Measurements from ENCODE around the gene GNAT1. TPM values are rescaled to one million over a fixed set of nuclear protein-coding genes. Genes with fewer than 3 reads are reported as not detected.

The GNAT1 gene
- total RNA-seq, 1 donor from 2014 or later, result not detected

DNA sequence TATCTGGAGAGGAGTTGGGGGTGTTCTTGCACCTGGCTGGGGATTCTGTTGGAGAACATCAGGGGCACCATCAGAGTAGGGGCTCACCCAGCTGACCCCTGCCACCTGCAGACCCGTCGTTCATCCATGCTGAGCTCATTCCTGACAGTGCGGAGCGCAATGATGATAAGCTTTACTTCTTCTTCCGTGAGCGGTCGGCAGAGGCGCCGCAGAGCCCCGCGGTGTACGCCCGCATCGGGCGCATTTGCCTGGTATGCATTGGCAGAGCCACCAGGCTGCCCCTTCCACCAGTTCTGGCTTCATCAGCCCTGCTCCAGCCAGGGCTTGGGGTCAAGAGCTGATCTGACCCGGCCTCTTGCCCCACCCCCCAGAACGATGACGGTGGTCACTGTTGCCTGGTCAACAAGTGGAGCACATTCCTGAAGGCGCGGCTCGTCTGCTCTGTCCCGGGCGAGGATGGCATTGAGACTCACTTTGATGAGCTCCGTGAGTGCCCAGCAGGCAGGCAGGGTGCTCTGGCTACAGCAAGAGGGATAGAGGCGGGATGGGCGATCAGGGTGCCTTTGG is 8.8 kb upstream of the GNAT1 start:
- DNase-seq, result no peak

GRCh38 chr3:50183755-50184154 is 7.7 kb upstream of the GNAT1 start:
- no peak for DNase-seq

- no peak for DNase-seq
Observed at GRCh38 chr3:50184242-50184978, 7.0 kb upstream of the GNAT1 start.

GRCh38 chr3:50185230-50185629 is 6.2 kb upstream of the GNAT1 start:
- no peak for DNase-seq

DNA sequence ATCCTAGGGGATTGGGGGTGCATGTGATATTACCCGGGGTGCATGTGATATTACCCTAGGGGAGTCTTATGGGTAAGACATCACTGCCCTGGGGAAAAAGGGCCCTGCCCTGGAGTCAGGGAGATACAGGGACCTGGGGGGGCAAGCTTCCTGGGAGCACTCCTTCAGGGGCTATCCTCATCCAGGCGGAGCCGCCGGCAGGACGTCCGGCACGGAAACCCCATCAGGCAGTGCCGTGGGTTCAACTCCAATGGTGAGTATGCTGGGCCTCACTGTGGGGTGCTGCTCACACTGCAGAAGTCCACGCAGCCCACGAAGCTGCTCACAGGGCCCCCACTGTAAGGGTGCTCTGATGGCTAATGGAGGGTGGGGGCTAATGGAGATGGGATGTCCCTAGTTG is 5.3 kb upstream of the GNAT1 start:
- no peak for DNase-seq

GRCh38 chr3:50187750-50188149 is 3.7 kb upstream of the GNAT1 start:
- DNase-seq, result no peak

DNA sequence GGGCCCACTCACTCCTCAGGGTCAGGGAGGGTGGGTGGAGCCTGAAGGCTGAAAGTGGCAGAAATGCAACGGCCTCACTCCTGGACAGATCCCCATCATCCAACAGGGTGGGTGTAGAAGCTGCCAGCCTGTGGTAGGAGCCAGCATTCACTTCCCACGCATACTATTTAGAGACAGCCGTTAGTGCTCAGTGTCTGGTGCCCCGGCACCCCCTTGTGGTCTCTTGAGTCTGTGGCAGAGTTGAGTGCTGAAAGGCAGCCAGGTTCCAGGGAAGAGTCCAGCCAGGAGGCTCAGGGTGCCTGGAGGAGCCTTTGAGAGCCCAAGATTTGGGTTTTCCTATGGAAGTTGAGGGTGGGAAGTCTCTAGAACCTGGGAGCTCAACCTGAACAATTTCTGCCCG is 2.1 kb upstream of the GNAT1 start:
- DNase-seq, result peak; percentile 91

- no peak for DNase-seq
Observed at GRCh38 chr3:50189989-50190388, 1.4 kb upstream of the GNAT1 start.

DNA sequence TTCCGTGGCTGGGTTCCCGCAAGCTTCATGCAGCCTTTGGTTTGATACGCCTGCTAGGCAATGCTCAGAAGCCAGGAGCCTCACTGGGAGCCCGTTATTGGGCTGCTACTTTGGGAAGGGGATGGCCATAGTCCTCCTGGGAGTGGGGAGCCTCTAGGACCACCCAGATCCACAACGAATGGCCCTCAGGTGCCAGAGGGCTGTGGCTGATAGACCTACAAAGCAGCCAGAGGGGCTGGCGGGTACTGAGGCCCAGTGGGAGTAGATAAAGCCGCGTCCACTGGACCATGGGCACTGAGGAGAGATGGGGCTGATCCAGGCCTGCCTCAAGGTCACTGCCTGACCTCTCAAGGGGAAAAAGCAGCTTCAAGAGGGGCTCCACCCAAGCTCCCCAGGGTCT is 714 bp downstream of the GNAT1 start:
- no peak for DNase-seq

DNA sequence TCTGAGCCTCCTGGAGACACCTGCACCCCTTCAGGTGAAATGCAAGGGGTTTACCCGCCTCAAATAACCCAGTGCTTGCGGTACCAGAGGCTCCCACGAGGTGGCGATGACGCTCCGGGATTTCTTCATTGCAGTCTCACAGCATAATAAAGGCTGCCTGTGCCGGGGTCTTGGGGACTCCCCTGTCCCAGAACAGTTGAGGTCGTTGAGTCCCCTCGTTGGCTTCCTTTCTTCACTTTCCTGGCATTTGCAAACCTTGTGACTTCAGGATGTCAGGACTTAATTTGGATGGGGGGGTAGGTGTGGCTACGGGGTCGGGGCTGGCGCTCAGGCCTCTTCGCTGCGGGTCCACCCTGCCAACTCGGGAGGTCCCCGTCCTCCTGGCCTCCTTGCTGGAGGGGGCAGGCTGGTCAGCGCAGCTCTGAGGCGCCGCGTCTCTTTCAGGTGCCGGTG is 1.3 kb downstream of the GNAT1 start:
- DNase-seq, result peak; percentile 83

- no peak for DNase-seq
Observed at GRCh38 chr3:50193286-50193685, 1.9 kb downstream of the GNAT1 start.

DNA sequence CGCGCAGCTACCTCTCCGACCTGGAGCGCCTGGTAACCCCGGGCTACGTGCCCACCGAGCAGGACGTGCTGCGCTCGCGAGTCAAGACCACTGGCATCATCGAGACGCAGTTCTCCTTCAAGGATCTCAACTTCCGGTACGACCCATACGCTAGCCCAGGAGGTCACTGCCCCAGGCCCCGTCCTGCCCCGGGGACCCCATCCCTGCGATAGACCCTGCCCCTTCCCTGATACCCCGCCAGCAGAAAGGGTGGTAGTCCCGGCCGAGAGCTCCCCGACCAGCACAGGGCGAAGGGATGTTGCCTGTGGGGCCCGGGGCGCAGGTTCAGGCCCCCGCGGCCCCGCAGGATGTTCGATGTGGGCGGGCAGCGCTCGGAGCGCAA is 2.3 kb downstream of the GNAT1 start:
- DNase-seq, result no peak

GRCh38 chr3:50194128-50194902 is 2.9 kb downstream of the GNAT1 start:
- peak; percentile 81 for DNase-seq

- peak; percentile 32 for DNase-seq
Observed at GRCh38 chr3:50194903-50195500, 3.6 kb downstream of the GNAT1 start.

DNA sequence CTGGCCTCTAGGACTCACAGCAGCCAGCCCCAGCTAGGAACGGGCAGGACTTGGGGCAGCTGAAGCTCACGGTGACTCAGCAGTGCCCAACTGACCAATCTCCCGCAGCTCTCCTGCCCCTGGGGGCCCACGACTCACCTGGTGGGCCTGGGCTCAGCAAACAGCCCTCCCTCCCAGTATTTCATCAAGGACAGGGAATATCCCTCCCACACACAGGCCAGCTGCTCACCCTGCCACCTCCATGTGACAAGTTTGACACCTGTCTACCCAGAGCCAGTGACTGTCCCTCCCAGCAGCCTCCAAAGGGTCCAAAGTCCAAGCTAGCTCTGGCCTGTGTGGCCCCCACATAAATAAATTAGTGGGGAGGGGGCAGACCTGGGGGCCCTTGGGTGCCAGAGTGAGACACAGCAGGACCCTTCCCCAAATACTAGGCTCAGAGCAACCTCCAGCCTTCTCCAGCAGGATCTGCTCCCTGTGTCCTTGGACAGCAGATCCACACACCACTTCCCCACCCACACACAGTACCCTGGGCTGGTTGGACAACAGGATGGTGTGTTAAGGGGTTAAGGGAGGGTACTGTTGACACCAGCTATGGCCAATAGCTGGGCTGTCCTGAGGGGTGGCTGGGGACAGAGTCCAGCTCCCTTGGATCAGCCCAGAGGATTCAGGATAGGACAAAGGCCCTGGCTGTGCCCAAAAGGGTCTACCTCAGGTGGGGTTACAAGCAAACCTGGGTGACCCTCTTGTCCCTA is 4.3 kb downstream of the GNAT1 start:
- no peak for DNase-seq

DNA sequence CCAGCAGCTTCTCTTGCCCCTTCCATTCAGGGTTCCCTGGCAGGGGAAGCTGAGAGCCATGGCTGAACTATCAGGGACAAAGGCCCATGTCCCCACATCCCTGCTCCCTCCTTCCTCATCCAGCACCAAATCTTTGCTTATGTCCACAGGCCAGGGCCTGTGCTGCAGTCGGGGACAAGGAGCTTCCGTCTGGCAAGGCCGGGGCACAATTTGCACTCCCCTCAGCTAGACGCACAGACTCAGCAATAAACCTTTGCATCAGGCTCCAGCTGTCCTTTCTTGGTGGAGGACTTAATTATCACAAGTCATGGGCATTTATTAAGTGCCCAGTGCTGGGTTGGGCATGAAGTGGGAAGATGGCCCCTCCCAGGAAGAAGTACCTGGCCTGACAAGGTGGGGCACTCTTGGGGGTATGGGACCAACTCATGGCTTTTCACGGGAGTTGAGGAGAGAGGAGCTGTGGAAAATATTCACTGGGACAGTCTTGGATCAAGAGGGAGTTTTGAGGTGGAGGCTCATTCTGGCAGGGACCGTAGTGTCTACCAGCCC is 4.9 kb downstream of the GNAT1 start:
- no peak for DNase-seq

GRCh38 chr3:50201573-50202315 is 10.3 kb downstream of the GNAT1 start:
- no peak for DNase-seq

- no peak for DNase-seq
Observed at GRCh38 chr3:50202353-50203112, 11.1 kb downstream of the GNAT1 start.

- DNase-seq, result no peak
Observed at GRCh38 chr3:50203113-50203808, 11.9 kb downstream of the GNAT1 start.

Data from dermis blood vessel endothelial cell (primary cell).